ENCODE measurements around the gene LCE3D.
"Not testable (repeated sequence)": the region's sequence is repeated elsewhere in the genome, so short reads cannot be mapped to it uniquely, and the experiment has no call there.

LCE3D gene

DNA sequence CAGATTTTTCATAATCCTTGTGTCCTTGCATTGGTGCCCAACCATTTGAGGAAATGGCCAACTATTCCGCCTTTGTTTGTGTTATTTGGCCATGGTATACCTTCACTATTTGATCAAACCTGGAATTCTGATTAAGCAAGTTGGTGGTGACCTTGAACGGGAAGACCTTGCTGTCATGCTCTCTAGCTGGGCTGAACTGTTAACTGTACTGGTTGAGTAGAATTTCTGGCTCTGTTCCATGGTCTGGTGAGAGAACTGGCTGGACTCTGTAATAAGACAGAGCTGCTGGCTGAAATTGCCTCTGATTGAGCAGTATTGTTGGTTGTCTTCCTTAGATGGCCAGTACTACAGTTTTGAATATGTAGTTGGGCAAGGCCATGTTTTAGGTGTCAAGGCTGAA lies 16.7 kb upstream of the LCE3D start:
- H3K4me3 ChIP-seq (replicated peaks in 1 of 2; ENCODE audit: low read depth in 2 of 2, low read length in 2 of 2): no peak overlapping the region
- DNase-seq (ENCODE audit: low read depth in 2 of 2): no peak
- TF ChIP-seq CTCF (IDR thresholded peaks at IDR 0.05; ENCODE audit: low read depth, low read length): no peak

DNA sequence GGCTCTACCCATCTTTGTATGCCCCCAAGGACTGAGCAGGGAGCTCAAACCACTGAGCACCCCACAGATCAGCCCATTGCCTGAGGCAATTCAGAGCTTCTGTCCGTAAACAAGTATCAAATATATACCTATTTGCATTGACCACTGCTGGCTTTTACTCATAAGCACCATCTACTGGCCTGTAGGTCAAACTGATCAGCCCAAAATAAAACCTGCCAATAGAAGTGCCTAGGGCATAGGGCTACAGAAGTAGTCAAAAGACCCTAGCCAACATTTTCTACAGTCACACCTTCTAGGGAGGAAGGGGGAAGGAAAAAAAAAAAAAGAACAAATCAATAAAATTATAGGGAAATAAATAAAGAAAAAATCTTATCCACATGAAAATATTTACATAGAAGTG lies 5.3 kb upstream of the LCE3D start:
- DNase-seq (ENCODE audit: low read depth in 2 of 2): no peak
- no peak for TF ChIP-seq CTCF (IDR thresholded peaks at IDR 0.05; ENCODE audit: low read depth, low read length)

DNA sequence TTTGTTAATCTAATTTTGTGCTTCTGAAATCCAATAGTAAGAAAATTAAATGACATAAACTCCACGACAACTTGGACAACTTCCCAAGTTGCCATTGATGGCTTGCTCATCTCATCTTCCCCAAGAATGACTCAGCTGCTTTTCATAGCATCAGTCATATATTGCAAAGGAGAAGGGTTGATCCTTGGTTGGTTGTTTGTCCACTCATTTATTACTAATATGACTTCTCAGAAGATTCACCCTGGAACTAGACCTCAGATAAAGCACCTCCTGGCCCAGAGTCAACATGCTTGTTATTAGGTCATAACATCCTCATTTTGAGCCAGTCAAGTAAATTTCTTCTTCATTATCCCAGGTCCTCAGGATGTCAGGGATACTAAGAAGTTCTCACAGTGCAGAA lies 2.3 kb upstream of the LCE3D start:
- DNase-seq (ENCODE audit: low read depth in 2 of 2): no peak
- no peak overlapping the region for H3K4me3 ChIP-seq (replicated peaks in 1 of 2; ENCODE audit: low read depth in 2 of 2, low read length in 2 of 2)
- TF ChIP-seq CTCF (IDR thresholded peaks at IDR 0.05; ENCODE audit: low read depth, low read length): no peak

More for the DNA sequence above, 5.3 kb upstream of the LCE3D start:
- no peak overlapping the region for H3K4me3 ChIP-seq (replicated peaks in 1 of 2; ENCODE audit: low read depth in 2 of 2, low read length in 2 of 2)

DNA sequence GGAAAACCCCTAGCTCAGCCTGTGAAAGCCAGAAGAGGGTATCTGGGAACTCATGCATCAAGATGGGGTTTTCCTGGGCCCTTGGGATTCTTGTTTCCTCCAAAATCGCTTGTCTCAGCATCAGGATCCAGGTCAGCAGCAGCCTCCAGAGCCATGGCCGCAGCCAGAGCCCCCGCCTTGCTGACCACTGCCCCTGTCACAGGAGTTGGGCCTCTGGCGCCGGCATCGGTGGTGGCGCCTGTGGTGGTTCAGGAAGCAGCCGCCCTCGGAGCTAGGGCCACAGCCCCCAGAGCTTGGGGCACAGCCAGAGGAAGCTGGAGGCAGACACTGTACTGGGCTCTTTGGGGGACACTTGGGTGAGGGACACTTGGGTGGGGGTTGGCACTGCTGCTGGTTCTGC lies 790 bp downstream of the LCE3D start:
- not testable (repeated sequence) for H3K4me3 ChIP-seq (replicated peaks in 1 of 2; ENCODE audit: low read depth in 2 of 2, low read length in 2 of 2); DNase-seq (ENCODE audit: low read depth in 2 of 2)

GRCh38 chr1:152577168-152577567 lies 3.1 kb downstream of the LCE3D start:
- no peak for DNase-seq (ENCODE audit: low read depth in 2 of 2)
- no peak for TF ChIP-seq CTCF (IDR thresholded peaks at IDR 0.05; ENCODE audit: low read depth, low read length)
- H3K4me3 ChIP-seq (replicated peaks in 1 of 2; ENCODE audit: low read depth in 2 of 2, low read length in 2 of 2): no peak overlapping the region

GRCh38 chr1:152566681-152567080 lies 13.6 kb downstream of the LCE3D start, which contains the start of gene LCE3E:
Gene LCE3E, minus strand, starts transcription at chr1:152566780. Its CDS starts 572 bp downstream, at chr1:152566208.
- TF ChIP-seq CTCF (IDR thresholded peaks at IDR 0.05; ENCODE audit: low read depth, low read length): no peak
- DNase-seq (ENCODE audit: low read depth in 2 of 2): no peak
- no peak within 1 kb of the TSS for H3K4me3 ChIP-seq (replicated peaks in 1 of 2; ENCODE audit: low read depth in 2 of 2, low read length in 2 of 2)

- H3K4me3 ChIP-seq (replicated peaks in 1 of 2; ENCODE audit: low read depth in 2 of 2, low read length in 2 of 2): no peak overlapping the region
- no peak for TF ChIP-seq CTCF (IDR thresholded peaks at IDR 0.05; ENCODE audit: low read depth, low read length)
- DNase-seq (ENCODE audit: low read depth in 2 of 2): no peak
Observed at GRCh38 chr1:152565535-152566215, 14.6 kb downstream of the LCE3D start.
